COR-L47 (cell line): ENCODE measurements around the gene MPZL1.
A peak's percentile ranks its signal among the peaks of the same experiment; 100 is the strongest.

Experiments used
- DNase-seq: peaks from one replicate; lab custom pipeline; 2025; lab: John Stamatoyannopoulos, UW

Gene MPZL1

DNA sequence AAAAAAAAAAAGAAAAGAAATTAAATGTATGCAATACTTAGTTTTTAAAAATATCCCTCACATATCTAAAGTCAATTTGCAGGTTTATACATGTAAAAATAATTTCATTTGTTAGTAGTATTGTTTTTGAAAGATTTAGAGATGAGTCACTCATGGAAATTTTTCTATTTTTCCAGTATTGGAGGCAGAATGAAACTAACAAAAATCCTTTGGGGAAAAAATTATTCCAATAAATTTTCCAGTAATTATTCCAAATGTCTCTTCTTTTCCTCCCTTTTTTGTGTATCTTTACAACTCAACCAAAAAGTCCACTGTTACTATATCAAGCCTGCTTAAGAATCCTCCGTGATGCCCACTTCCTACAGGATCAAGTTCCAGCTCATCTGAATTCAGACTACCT, 29.9 kb downstream of the MPZL1 start:
- no peak for DNase-seq

DNA sequence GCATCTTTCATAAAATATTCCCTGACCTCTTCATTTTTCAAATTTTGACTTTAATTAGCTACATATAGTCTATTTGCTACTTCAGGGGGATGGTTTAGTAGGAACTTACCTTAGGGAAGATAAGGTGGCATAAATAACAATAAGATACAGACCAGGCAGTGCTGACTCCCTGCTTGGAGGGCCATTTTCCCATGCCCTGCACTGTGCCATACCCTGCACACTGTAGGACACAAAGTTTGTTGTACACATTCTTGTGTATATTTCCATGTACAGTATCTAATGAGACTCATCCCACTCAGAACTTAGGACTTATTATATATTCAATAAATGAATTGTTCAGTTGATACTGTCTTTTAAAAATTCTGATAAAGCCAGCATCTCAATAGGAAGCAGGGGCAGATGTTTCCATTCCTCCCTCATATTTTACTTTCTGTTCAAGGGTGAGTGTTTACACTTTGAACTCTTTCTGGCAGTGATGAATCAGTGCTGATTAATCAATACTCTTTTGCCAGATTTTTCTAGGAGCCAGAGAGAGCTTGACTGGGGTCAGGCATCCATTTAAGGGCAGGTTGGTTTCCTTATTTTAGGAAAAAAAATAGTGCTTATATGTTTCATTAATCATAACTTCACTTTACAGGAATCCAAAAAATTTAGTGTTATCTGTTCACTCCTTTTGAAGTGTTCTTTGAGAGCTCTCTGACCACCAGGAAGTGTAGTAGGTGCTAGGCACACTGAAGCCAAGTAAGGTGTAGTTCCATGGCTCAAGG, 30.6 kb downstream of the MPZL1 start:
- DNase-seq: no peak

DNA sequence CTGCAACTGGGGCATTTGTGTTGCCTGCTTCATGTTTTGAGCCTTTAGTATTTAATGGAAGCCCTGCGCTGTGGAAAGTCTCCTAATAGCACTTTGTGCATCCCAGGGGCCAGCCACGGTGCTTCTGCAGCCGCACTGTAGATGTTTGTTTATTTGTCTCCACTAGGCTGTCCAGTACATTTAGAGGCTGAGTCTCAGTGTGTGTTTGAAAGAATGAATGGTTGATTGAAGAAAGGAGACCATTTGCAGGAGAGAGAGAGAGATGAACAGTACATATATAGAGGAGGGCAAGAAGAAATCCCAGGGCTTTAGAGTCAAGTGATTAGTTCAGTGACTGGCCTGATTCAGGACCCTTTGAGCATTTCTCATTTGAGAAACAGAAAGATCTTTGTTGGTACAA, 33.9 kb downstream of the MPZL1 start:
- DNase-seq: no peak

GRCh38 chr1:167756730-167757405, 35.1 kb downstream of the MPZL1 start:
- DNase-seq: no peak

DNA sequence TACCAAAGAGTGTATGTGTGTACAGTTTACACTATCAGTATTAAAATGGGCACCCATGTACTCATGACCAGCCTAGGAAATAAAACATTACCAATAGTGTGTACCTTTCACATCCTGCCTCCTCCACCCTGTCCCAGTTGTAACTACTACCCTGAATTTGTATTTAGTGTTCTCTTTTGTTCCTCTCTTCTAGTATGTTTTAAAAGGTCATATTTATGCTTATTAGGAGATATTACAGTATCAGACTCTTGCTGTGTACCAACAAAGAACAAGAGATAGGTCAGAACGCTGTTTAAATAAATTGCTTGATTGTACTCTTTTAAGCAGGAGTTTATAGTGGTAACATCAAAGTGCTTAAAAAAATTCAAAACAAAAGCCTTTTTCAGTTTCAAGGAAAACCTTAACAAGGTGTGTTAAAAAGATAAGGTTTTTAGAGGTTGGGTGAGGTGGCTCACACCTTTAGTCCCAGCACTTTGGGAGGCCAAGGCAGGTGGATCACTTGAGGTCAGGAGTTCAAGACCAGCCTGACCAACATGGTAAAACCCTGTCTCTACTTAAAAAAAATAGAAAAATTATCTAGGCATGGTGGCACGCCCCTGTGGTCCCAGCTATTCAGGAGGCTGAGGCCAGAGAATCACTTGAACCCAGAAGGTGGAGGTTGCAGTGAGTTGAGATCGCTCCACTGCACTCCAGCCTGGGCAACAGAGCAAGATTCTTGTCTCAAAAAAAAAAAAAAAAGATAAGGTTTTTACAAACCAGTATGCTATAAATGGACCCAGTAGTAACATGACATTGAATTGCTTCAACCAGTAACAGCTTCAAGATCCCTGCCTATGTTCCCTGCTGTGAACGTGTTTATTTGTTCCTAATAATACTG, 35.9 kb downstream of the MPZL1 start:
- DNase-seq: no peak

- DNase-seq: no peak
Observed at GRCh38 chr1:167761400-167761799, 39.6 kb downstream of the MPZL1 start.

DNA sequence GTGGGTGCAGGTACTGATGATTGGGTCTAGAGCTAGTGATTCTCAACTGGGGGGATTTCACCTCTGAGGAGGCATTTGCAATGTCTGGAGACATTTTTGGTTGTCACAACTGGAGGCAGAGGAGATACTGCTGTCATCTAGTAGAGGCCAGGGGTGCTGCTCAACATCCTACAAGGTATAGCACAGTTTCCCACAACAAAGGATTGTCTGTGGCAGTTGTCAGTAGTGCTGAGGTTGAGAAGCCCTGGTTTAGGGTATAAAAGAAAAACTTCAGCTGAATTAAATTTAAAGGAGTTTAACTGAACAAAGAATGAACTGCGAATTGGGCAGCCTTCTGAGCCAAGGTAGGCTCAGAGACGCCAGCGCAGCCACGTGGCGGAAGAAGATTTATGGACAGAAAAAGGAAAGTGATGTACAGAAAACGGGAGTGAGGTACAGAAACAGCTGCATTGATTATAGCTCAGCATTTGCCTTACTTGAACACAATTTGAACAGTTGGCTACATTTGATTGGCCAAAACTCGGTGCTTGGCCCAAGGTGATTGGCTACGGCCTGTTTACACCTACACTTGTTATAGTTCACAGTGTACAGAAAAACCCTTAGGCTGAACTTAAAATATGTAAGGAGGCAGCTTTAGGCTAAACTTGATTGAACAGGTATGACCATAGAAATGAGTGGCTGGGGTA, 40.4 kb downstream of the MPZL1 start:
- DNase-seq: no peak

GRCh38 chr1:167763525-167764220, 41.9 kb downstream of the MPZL1 start:
- no peak for DNase-seq

DNA sequence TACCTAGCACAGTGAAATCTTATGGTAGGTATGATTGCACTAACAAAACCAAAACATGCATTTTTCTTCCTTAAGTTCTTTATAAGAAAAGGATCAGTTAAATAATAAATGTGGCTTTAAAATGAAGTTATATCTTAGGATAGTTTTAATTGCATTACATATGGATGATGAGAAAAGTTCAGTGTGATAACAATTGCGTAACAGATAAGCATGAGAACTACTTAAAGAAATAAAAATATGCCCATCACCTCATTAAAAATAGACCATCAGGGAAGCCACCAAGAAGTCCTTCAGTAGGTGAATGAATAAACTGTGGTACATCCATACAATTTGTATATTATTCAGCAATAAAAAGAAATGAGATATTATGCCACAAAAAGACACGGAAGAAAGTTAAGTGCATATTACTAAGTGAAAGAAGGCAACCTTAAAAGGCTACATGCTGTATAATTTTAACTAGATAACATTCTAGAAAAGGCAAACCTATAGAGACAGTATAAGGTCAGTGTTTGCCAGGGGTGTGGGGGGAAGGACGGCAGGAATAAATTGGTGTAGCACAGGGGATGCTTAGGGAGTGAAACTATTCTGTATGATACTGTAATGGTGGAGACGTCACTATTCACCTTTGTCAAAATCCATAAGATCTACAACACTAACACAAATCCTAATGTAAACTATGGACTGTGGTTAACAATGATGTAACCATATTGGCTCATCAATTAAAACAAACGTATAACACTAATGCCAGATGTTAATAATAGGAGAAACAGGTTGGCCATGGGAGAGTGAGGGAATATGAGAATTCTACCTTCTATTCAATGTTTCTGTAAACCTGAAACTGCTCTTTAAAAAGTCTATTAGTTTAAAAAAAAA, 42.9 kb downstream of the MPZL1 start:
- no peak for DNase-seq

DNA sequence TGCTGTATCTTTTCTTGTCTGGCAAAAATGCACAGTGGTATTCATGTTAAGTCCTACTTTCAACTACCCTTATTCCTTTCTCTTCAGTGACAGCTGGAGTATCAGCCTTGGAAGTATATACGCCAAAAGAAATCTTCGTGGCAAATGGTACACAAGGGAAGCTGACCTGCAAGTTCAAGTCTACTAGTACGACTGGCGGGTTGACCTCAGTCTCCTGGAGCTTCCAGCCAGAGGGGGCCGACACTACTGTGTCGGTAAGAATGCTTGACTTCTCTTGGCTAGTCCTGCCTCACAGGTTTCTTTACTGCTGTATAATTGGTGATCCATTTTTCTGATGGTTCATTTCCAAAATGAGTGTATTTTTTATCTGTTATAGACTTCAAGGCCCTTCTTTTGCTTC, 43.7 kb downstream of the MPZL1 start:
- no peak for DNase-seq

GRCh38 chr1:167766538-167766937, 44.8 kb downstream of the MPZL1 start:
- no peak for DNase-seq

- no peak for DNase-seq
Observed at GRCh38 chr1:167767761-167768160, 46.0 kb downstream of the MPZL1 start.

- peak; percentile 53 for DNase-seq
Observed at GRCh38 chr1:167770127-167770526, 48.3 kb downstream of the MPZL1 start.

GRCh38 chr1:167772436-167772835, 50.7 kb downstream of the MPZL1 start:
- DNase-seq: no peak

DNA sequence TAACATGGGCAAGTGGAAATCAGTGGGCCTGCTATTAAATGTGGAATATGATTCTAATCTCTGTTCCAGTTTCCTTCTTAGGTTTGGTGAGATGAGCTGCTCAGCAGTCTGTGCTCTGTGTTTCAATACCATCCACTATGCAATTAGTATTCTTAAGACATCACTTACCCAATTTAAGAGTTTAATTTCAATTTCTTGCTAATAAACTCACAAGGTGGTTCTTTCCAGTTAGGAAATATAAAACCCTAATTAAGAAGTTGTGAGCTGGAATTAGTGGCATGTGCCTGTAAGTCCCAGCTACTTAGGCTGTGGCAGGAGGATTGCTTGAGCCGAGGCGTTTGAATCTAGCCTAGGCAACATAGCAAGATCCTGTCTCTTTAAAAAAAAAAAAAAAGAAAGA, 51.7 kb downstream of the MPZL1 start:
- DNase-seq: no peak

- no peak for DNase-seq
Observed at GRCh38 chr1:167774710-167775109, 52.9 kb downstream of the MPZL1 start.

- DNase-seq: no peak
Observed at GRCh38 chr1:167775178-167775577, 53.4 kb downstream of the MPZL1 start.

GRCh38 chr1:167776151-167776550, 54.4 kb downstream of the MPZL1 start:
- DNase-seq: no peak

- no peak for DNase-seq
Observed at GRCh38 chr1:167776616-167777268, 55.0 kb downstream of the MPZL1 start.

- DNase-seq: no peak
Observed at GRCh38 chr1:167777269-167777650, 55.5 kb downstream of the MPZL1 start.
